Osteocyte (in vitro differentiated cells): ENCODE results near the gene RAP1GAP2. TPM values are rescaled to one million over a fixed set of nuclear protein-coding genes. Genes with fewer than 3 reads are reported as not detected.

Experiments used
- DNase-seq: peaks from one replicate; pipeline ENCODE4 v3.0.0; 2021; ENCODE audit warnings: mixed read lengths; ENCODE audit not compliant: unreplicated experiment; ENCODE audit errors: extremely low spot score
- H3K27ac Mint-ChIP-seq: one replicate; pipeline ENCODE4 v1.8.0; 2021; ENCODE audit warnings: mild to moderate bottlenecking, mixed read lengths; ENCODE audit not compliant: unreplicated experiment
- H3K27me3 Mint-ChIP-seq: one replicate; pipeline ENCODE4 v1.8.0; 2021; ENCODE audit warnings: mixed read lengths; ENCODE audit not compliant: unreplicated experiment
- H3K36me3 Mint-ChIP-seq: one replicate; pipeline ENCODE4 v1.8.0; 2021; ENCODE audit warnings: mixed read lengths; ENCODE audit not compliant: unreplicated experiment
- H3K4me1 Mint-ChIP-seq: one replicate; pipeline ENCODE4 v1.8.0; 2021; ENCODE audit warnings: mixed read lengths; ENCODE audit not compliant: unreplicated experiment
- H3K4me3 Mint-ChIP-seq: one replicate; pipeline ENCODE4 v1.8.0; 2021; ENCODE audit warnings: mild to moderate bottlenecking, moderate library complexity, mixed read lengths; ENCODE audit not compliant: unreplicated experiment
- H3K9me3 Mint-ChIP-seq: one replicate; pipeline ENCODE4 v1.8.0; 2021; ENCODE audit warnings: mixed read lengths; ENCODE audit not compliant: unreplicated experiment
- CTCF ChIP-seq: fragments of 200-600 bp; sonication (generic); IDR thresholded peaks from 2 replicates; pipeline ENCODE4 v1.5.0; 2021; ENCODE audit warnings: antibody characterized with exemption, mild to moderate bottlenecking, moderate library complexity
- total RNA-seq: library from RNA; stranded (reverse); gene quantifications from 2 replicates; pipeline ENCODE4 v1.2.1, GENCODE V29; 2021

RAP1GAP2 gene
- total RNA-seq, 1 donor from 2014 or later: 6.3 TPM

GRCh38 chr17:2958706-2959222 lies 162.5 kb downstream of the RAP1GAP2 start:
- H3K27me3 Mint-ChIP-seq: no peaks in the 10 kb centered on the region
- H3K4me1 Mint-ChIP-seq: peaks cover 62% of the 10 kb centered on the region
- H3K4me3 Mint-ChIP-seq: no peak overlapping the region
- H3K9me3 Mint-ChIP-seq: no peaks in the 10 kb centered on the region
- TF ChIP-seq CTCF: no peak
- H3K36me3 Mint-ChIP-seq: no peaks in the 10 kb centered on the region
- no peak for DNase-seq
- H3K27ac Mint-ChIP-seq: peak overlapping the region; percentile 31

DNA sequence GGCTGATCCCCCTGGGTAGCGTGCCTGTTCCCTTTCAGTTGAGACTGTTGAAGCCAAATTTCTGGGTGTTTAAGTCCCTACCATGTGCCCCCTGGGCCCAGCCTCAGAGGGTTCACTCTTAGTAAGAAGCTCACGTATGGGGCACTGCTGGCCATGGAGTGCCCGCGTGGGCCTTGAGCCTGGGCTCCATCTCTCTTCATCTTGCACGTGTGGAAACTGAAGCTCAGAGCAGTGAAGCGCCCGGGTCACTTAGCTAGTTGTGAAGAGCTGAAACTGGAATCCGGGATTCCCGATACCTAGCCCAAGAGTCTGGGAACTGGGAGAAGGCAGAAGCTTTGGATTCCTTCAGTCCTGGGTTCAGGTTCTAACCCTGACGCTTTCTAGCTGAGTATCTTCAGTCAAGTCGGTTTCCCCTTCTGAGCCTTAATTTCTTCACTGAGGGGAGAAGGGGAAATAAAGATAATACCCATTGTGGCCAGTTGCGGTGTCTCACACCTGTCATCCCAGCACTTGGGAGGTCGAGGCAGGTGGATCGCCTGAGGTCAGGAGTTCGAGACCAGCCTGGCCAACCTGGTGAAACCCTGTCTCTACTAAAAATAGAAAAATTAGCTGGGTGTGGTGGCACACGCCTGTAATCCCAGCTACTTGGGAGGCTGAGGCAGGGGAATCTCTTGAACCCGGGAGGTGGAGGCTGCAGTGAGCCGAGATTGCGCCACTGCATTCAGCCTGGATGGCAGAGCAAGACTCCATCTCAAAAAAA lies 163.3 kb downstream of the RAP1GAP2 start:
- Mint-ChIP-seq H3K4me3 (no peak overlapping the region), H3K27ac (peak overlapping the region; percentile 86), H3K9me3 (no peaks in the 10 kb centered on the region), H3K27me3 (no peaks in the 10 kb centered on the region), H3K4me1 (peaks cover 66% of the 10 kb centered on the region), H3K36me3 (no peaks in the 10 kb centered on the region)
- TF ChIP-seq CTCF: no peak
- DNase-seq: peak; percentile 75

GRCh38 chr17:2961446-2961845 lies 165.2 kb downstream of the RAP1GAP2 start:
- no peak for TF ChIP-seq CTCF
- peak overlapping the region; percentile 15 for H3K27ac Mint-ChIP-seq
- no peaks in the 10 kb centered on the region for H3K27me3 Mint-ChIP-seq
- H3K9me3 Mint-ChIP-seq: no peaks in the 10 kb centered on the region
- no peak overlapping the region for H3K4me3 Mint-ChIP-seq
- peaks cover 67% of the 10 kb centered on the region for H3K4me1 Mint-ChIP-seq
- H3K36me3 Mint-ChIP-seq: no peaks in the 10 kb centered on the region
- DNase-seq: peak; percentile 36

DNA sequence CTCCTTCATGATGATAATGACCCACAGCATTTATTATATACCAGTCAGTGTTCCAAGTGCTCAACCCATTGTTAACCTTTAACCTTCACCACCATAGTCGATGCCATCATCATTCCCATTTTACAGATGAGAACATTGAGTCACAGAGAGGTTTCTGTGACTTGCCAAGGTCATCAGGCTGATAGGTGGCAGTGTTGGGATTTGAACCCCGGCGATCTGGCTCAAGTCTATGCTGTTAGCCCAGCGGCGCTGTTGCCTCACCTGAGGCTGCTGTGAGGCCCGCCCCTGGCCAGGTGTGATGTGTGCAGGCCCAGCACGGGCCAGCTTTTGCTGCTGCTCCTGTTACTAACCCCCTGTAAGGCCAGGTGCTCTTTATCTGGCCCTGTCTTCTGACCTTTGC lies 166.0 kb downstream of the RAP1GAP2 start:
- peaks cover 62% of the 10 kb centered on the region for H3K4me1 Mint-ChIP-seq
- H3K27ac Mint-ChIP-seq: no peak overlapping the region
- H3K9me3 Mint-ChIP-seq: no peaks in the 10 kb centered on the region
- TF ChIP-seq CTCF: no peak
- H3K4me3 Mint-ChIP-seq: no peak overlapping the region
- DNase-seq: peak; percentile 54
- no peaks in the 10 kb centered on the region for H3K36me3 Mint-ChIP-seq
- no peaks in the 10 kb centered on the region for H3K27me3 Mint-ChIP-seq

DNA sequence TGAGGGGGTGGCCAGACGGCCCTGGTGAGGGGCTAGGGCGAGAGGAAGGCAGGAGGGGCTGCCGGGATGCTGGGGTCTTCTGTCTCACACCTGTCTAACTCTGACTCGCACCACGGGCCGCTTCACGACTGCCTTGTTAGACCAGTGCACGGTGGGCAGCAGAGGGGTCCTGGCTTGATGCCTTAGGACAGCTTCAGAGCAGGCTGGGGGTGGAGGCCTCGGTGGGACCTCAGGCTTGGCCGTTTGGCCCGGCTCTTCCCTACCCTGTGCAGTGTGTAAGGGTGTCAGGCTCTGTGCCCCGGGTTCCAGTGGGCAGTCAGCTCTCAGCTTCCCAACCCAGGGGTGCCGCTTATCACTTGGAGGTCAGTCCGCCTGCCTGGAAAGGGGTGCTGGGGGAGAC lies 166.5 kb downstream of the RAP1GAP2 start:
- Mint-ChIP-seq H3K36me3 (peaks cover under 1% of the 10 kb centered on the region), H3K27me3 (no peaks in the 10 kb centered on the region), H3K4me3 (no peak overlapping the region), H3K9me3 (no peaks in the 10 kb centered on the region), H3K4me1 (peaks cover 58% of the 10 kb centered on the region), H3K27ac (no peak overlapping the region)
- no peak for TF ChIP-seq CTCF
- DNase-seq: peak; percentile 79
